HepG2 (cell line): ENCODE measurements around the gene TBC1D20. TPM values are rescaled to one million over a fixed set of nuclear protein-coding genes. Genes with fewer than 3 reads are reported as not detected.
A peak's percentile ranks its signal among the peaks of the same experiment; 100 is the strongest.

ENCODE experiments used
- CEBPZ ChIP-seq: IDR thresholded peaks from 2 replicates; pipeline ENCODE4 v1.6.1; 2012; ENCODE audit warnings: low read length, improper control_type of control experiment
- ELF3 ChIP-seq: IDR thresholded peaks from 2 replicates; pipeline ENCODE4 v1.6.1; 2016; ENCODE audit warnings: missing genetic modification reagents, missing compliant biosample characterization
- GATAD2A ChIP-seq: IDR thresholded peaks from 2 replicates; pipeline ENCODE4 v1.6.1; 2016
- HIC2 ChIP-seq: sonication (generic); formaldehyde crosslinking; IDR thresholded peaks from 2 replicates; pipeline ENCODE4 v1.9.0; 2022; ENCODE audit warnings: low read depth, missing genetic modification reagents
- HNRNPUL1 ChIP-seq: fragments of 200-400 bp; formaldehyde crosslinking; IDR thresholded peaks from 2 replicates; pipeline ENCODE4 v1.6.1; 2017; ENCODE audit warnings: low read depth, mild to moderate bottlenecking, low read length, moderate library complexity
- PAF1 ChIP-seq: IDR thresholded peaks from 2 replicates; pipeline ENCODE4 v1.6.1; 2016; ENCODE audit warnings: missing genetic modification reagents, missing compliant biosample characterization
- ZMAT3 ChIP-seq: sonication (generic); formaldehyde crosslinking; conservative IDR thresholded peaks from 2 replicates; pipeline ENCODE4 v1.7.0; 2021; ENCODE audit warnings: missing genetic modification reagents
- ZNF574 ChIP-seq: sonication (generic); formaldehyde crosslinking; IDR thresholded peaks from 2 replicates; pipeline ENCODE4 v1.4.0; 2020; ENCODE audit warnings: missing genetic modification reagents
- ZNF672 ChIP-seq: sonication (generic); formaldehyde crosslinking; IDR thresholded peaks from 2 replicates; pipeline ENCODE4 v1.8.1; 2022; ENCODE audit warnings: missing genetic modification reagents
- polyA plus RNA-seq, 8 experiments: library from polyadenylated mRNA; depleted of rRNA in 3 of 8; stranded (reverse) in 7 of 8; unstranded in 1 of 8; fragments of >200 nt; fragmentation: Illumina TruSeq in 4 of 8; extraction: Trizol in 4 of 8; gene quantifications; 2 replicates each; pipeline versions ENCODE4 v1.2.1 to v1.2.3, GENCODE V29; 2011 to 2016; ENCODE audit warnings: low read depth in 4 of 8, missing spikeins in 1 of 8, mixed read lengths in 1 of 8; ENCODE audit not compliant: insufficient read depth in 1 of 8
- total RNA-seq, 5 experiments: library from RNA; depleted of rRNA; stranded (reverse); fragments of >200 nt; fragmentation: Illumina TruSeq; extraction: Trizol; gene quantifications; 2 replicates each; pipeline ENCODE4 v1.2.3, GENCODE V29; 2016; ENCODE audit warnings: low read depth in 1 of 5
- TF ChIP-seq, protein P1 (sequence below): sonication (generic); formaldehyde crosslinking; IDR thresholded peaks from one replicate; pipeline ENCODE4 v1.5.1; 2020; ENCODE audit warnings: mild to moderate bottlenecking, missing genetic modification reagents; ENCODE audit errors: not compliant biosample characterization

The TBC1D20 gene
- total and polyA plus RNA-seq, 2 of the 13 experiments (the other 11 are each of a cell fraction or from before 2014, with no cell fraction given): 36.6 to 47.1 TPM

DNA sequence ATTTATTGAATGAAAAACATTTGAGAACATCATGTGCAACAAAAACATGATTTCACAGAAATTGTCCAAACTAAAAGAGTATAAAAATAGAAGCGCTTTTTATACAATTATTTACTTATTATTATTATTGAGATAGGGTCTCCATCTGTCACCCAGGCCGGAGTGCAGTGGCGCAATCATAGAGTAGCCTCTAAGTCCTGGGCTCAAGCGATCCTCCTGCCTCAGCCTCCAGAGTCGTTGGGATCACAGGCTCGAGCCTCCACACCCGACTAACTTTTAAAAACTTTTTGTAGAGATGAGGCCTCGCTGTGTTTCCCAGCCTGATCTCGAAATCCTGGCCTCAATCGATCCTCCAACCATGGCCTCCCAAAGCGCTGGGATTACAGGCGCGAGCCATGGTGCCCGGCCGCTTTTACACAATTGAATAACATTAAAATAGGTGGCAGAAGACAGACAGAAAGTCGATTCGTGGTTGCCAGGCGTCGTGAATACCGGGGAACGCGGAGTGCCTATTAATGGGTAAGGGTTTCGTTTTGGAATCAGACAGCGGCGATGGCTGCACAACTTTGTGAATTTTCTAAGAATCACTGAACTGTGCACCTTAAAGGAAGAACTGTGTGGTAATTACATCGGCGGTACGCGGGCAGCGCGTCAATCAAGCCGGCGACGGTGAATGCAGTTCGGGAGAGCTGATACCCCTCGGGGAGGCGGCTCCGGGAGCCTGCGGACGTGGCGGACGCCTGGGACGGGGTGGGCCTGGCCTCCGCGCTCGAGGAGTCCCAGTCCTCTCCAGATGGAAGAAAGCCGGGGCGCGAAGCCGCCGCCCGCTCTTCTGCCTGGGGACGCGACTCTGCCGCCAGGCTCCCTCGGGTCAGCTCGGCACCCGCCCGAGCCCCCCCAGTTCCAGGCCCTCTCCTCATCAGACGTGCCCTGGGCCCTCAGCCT is 807 bp downstream of the TBC1D20 start (continued):
- TF ChIP-seq, protein P1, sequence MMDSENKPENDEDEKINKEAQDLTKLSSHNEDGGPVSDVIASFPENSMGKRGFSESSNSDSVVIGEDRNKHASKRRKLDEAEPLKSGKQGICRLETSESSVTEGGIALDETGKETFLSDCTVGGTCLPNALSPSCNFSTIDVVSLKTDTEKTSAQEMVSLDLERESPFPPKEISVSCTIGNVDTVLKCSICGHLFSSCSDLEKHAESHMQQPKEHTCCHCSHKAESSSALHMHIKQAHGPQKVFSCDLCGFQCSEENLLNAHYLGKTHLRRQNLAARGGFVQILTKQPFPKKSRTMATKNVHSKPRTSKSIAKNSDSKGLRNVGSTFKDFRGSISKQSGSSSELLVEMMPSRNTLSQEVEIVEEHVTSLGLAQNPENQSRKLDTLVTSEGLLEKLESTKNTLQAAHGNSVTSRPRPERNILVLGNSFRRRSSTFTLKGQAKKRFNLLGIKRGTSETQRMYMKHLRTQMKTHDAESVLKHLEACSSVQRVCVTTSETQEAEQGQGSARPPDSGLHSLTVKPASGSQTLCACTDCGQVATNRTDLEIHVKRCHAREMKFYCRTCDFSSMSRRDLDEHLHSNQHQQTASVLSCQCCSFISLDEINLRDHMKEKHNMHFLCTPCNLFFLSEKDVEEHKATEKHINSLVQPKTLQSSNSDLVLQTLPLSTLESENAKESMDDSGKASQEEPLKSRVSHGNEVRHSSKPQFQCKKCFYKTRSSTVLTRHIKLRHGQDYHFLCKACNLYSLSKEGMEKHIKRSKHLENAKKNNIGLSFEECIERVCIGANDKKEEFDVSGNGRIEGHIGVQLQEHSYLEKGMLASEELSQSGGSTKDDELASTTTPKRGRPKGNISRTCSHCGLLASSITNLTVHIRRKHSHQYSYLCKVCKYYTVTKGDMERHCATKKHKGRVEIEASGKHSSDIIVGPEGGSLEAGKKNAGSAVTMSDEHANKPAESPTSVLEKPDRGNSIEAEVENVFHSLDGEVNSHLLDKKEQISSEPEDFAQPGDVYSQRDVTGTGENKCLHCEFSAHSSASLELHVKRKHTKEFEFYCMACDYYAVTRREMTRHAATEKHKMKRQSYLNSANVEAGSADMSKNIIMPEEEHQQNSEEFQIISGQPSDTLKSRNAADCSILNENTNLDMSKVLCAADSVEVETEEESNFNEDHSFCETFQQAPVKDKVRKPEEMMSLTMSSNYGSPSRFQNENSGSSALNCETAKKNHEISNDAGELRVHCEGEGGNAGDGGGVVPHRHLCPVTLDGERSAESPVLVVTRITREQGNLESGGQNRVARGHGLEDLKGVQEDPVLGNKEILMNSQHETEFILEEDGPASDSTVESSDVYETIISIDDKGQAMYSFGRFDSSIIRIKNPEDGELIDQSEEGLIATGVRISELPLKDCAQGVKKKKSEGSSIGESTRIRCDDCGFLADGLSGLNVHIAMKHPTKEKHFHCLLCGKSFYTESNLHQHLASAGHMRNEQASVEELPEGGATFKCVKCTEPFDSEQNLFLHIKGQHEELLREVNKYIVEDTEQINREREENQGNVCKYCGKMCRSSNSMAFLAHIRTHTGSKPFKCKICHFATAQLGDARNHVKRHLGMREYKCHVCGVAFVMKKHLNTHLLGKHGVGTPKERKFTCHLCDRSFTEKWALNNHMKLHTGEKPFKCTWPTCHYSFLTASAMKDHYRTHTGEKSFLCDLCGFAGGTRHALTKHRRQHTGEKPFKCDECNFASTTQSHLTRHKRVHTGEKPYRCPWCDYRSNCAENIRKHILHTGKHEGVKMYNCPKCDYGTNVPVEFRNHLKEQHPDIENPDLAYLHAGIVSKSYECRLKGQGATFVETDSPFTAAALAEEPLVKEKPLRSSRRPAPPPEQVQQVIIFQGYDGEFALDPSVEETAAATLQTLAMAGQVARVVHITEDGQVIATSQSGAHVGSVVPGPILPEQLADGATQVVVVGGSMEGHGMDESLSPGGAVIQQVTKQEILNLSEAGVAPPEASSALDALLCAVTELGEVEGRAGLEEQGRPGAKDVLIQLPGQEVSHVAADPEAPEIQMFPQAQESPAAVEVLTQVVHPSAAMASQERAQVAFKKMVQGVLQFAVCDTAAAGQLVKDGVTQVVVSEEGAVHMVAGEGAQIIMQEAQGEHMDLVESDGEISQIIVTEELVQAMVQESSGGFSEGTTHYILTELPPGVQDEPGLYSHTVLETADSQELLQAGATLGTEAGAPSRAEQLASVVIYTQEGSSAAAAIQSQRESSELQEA (CRISPR knock-in tag): peak; percentile 66
- TF ChIP-seq HNRNPUL1: no peak
- TF ChIP-seq ZNF672: no peak
- no peak for TF ChIP-seq ZNF574 (CRISPR knock-in tag)
- no peak for TF ChIP-seq CEBPZ
- no peak for TF ChIP-seq HIC2 (CRISPR knock-in tag)
- TF ChIP-seq ZMAT3 (CRISPR knock-in tag): peak; percentile 27; the same call in 1 of the 2 replicates
- no peak for TF ChIP-seq GATAD2A (CRISPR knock-in tag)
- no peak for TF ChIP-seq PAF1 (CRISPR knock-in tag)
- no peak for TF ChIP-seq ELF3 (CRISPR knock-in tag)
